DMS153 treated with DMSO at 0.1 percent for 48 hours (cell line): ENCODE measurements around the gene KIAA1217.

ENCODE experiments used
- DNase-seq: peaks from one replicate; lab custom pipeline; 2025; ENCODE audit not compliant: unreplicated experiment; lab: John Stamatoyannopoulos, UW

KIAA1217 gene

GRCh38 chr10:24541239-24541753 lies 332.4 kb downstream of the KIAA1217 start:
- DNase-seq: no peak

GRCh38 chr10:24542314-24543270 lies 333.7 kb downstream of the KIAA1217 start:
- DNase-seq: no peak

DNA sequence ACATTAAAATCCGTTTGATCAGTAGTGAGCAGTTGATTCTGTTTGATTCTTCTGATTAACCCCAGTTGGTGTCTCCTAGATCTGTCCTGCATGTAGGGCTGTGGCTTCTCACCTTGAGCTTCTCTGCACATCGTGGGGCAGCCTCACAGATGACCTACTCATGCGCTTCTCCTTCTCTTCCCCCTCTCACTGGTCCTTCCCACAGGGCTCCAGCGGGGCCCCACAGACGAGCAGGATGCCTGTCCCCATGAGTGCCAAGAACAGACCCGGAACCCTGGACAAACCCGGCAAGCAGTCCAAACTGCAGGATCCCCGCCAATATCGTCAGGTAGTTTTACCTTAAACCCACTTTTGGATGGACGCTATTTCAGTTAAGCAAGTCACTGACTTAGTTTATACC lies 335.8 kb downstream of the KIAA1217 start:
- no peak for DNase-seq

DNA sequence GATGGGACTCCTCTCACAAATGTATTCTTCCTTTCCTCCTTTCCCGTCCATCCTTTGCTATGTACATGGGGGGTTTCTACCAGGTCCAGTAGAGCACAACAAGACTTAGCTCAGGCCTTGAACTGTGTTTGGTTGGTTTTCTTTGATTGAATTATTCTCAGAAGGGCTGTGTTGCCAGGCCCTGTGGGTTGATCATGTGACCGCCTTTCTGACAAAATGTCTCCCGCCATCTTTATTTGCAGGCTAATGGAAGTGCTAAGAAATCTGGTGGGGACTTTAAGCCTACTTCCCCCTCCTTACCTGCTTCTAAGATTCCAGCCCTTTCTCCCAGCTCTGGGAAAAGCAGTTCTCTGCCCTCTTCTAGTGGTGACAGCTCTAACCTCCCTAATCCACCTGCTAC lies 336.6 kb downstream of the KIAA1217 start:
- no peak for DNase-seq

GRCh38 chr10:24550680-24551079 lies 341.7 kb downstream of the KIAA1217 start:
- DNase-seq: no peak

DNA sequence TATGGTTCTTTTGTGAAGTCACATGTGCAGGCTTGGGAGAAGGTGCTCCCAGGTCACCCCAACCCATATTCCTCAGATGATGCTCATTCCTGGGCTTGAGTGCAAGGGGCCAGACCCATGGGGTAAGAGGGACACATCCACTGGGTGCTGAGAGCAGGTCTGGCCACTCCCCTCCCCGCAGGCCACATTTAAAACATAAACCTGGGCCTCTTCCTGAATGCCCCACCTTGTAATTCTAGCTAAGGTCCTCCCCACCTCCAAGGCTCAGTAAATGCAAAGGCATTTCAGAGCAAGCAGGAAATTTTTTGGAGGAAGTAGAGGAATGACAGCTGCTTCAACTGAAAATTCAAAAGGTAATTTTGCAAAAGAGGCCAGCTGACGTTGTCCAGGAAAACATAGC lies 342.2 kb downstream of the KIAA1217 start:
- no peak for DNase-seq

DNA sequence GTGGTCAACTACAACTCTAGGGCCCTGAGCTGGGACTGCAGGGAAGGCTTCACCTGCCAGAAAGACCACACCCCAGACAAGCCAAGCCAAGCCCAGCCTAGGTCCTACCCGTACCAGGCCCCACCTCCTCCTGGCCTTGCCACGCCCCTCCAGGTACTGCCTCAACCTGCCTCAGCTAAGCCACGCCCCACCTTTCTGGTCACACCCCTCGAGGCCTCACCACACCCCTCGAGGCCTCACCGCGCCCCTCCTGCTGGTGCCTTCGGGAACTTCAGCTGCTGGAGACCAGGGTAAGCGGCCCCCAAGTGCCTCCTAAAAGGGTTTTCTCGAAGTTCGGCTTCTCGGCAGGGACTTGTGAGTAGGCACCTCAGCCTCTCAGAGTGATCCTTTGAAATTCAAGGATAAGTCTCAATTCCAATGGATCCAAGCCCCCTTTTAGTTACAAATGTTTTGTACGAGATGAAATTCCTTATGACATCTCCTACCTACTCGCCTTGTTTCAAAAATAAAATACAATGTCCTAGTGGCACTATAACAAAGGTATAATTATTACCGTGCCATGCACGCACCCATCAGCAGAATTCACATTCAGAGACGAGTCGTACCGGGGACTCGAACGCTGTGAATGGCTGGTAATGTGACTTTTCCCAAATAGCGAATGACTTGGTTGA lies 343.5 kb downstream of the KIAA1217 start:
- no peak for DNase-seq

DNA sequence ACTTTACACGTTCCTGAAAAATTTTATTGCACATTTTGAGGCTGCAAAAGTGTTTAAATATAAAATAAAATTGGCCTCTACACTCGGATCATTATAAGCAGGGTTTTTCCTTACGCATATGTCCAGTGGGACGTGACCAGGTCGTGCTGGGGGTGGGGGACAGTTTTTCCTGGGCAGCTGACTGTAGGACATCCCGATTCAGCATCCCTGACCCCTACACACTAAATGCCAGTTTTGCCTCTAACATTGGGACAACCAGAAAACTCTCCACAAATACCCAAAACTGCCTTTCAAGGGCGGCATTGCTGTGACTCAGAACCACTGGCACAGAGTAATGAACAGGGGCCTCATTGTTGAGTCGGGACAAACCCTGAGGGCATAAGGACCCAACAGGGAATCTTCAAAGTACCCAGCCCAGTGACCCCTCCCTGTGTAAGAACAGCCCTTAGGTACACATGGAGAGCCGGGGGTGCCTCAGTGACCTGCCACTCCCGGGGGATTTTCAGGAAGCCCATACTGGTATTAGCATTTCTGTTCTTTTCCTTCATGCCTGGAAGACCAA lies 344.2 kb downstream of the KIAA1217 start:
- no peak for DNase-seq

- no peak for DNase-seq
Observed at GRCh38 chr10:24554036-24554435, 345.1 kb downstream of the KIAA1217 start.

DNA sequence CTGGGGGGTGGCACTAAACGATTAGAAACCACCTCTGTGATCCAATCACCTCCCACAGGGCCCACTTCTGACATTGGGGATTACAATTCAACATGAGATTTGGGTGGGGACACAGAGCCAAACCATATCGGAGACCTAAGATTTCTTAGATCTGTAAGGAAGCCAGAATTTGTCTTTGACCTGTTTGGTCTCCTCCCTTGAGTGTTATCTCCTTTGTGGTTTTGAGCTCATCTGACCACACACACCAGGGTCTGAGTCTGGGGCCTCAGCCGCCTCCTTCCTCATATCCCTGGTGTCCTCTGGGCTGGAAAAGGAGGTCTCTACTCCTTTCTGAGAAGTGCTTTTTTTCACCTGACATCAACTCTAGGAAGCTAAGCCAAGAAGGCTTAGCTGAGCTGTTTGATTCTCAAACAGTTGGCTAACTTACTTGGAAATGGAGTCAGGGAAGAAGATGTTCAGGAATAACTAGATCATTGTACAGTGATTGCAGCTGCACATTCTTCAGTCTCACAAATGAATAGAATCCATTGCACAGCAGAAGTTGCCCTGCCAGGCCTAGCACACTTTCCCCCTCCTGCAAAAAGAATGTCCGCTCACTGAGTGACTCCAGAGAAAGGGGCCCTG lies 347.3 kb downstream of the KIAA1217 start:
- DNase-seq: no peak

GRCh38 chr10:24556750-24557742 lies 348.1 kb downstream of the KIAA1217 start:
- DNase-seq: no peak

DNA sequence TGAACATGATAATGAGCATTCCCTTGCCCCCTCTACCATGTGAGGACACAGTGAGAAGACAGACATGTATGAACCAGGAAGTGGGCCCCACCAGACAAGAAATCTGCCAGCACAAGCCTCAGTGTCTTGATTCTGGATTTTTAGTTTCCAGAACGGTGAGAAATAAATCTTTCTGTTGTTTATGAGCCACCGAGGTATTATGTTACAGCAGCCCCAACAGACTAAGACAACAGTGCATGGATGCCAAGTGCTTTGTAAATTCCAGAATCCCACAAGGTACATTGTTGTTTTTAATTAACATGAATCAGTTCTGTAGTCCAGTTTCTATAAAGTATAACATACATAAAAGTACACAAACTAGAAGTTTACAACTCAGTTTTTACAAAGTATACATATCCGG lies 352.5 kb downstream of the KIAA1217 start:
- DNase-seq: no peak

GRCh38 chr10:24568042-24568441 lies 359.1 kb downstream of the KIAA1217 start:
- DNase-seq: no peak

- DNase-seq: no peak
Observed at GRCh38 chr10:24569330-24569796, 360.4 kb downstream of the KIAA1217 start.

DNA sequence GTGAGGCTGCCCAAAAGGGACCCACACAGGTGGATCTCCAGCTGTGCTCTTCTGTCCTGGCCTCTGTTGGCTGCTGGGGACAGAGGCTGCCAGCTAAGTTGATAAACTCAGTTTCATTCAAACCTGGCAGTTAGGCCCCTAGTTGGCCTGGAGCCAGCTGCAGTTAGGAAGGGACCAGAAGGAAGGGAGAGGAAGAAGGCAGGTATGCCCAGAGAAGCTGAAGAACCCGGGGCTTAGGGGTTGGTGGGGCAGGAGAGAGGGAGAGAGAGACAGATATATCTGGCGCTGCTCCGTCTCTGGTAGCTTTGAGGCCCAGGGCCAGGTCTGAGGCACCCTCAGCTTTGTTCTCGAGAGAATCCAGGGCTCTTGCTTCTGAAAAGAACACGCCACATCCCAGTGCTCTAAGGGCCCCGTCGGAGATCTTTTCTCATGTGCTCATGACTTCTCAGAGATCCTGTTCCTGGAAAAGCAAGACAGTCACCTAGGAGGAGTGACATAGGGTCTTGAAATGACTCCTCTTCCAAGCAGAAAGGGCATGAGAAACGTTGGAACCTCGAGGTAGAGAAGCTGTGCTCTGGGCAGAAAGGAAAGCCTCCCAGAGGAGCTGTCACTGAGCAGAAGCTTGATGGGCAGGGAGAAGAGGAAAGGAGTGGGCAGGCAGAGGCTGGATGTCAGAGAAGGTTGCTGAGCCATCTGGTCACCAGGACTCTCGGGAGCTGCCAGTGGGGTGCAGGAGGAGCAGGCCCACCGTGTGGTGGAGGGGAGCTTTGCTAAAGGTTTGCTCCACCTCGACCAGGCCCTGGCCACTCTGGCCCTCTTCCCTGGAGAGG lies 361.1 kb downstream of the KIAA1217 start:
- DNase-seq: no peak

- no peak for DNase-seq
Observed at GRCh38 chr10:24570658-24571426, 361.9 kb downstream of the KIAA1217 start.

- DNase-seq: no peak
Observed at GRCh38 chr10:24571870-24572450, 363.0 kb downstream of the KIAA1217 start.

DNA sequence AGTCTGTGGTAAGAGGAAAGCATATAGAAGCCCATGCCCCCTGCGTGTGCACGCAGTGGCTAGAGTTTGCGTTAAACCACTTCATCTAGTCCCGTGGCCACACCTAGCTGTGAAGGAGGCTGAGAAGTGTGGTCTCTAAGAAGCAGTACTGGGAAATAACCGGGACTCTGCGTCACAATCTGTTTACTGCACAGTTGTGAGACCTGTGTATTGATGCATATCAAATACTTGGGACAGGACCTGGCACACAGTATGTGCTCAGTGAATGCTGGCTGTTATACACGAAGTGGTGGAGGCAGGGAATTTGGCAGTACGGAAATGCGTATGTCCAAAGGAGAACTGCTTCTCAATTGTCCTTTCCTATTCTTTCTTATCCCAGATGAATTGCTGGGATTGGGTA lies 365.2 kb downstream of the KIAA1217 start:
- no peak for DNase-seq
